ENCODE measurements around the gene CASP7.

CASP7 gene

DNA sequence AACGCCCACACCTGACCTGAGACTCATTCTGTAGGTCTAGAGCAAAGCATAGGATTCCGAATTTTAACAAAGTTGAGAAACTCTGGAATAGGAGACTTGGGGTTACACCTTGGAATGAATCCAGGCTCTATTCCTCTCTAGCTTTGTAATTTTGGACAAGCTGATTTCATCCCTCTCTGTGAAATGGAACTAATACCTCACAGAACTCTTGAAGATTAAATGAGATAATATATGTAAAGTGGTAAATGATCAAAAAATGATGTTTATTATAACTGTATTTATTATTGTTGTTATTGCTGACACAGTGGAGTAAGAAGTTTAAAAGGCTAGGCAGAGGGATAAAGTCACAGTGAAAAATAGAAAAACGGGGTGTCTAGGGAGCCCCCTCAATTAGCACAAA, 32.3 kb downstream of the CASP7 start:
- DNase-seq (ENCODE audit: low read depth in 1 of 2, low spot score in 1 of 2): no peak

DNA sequence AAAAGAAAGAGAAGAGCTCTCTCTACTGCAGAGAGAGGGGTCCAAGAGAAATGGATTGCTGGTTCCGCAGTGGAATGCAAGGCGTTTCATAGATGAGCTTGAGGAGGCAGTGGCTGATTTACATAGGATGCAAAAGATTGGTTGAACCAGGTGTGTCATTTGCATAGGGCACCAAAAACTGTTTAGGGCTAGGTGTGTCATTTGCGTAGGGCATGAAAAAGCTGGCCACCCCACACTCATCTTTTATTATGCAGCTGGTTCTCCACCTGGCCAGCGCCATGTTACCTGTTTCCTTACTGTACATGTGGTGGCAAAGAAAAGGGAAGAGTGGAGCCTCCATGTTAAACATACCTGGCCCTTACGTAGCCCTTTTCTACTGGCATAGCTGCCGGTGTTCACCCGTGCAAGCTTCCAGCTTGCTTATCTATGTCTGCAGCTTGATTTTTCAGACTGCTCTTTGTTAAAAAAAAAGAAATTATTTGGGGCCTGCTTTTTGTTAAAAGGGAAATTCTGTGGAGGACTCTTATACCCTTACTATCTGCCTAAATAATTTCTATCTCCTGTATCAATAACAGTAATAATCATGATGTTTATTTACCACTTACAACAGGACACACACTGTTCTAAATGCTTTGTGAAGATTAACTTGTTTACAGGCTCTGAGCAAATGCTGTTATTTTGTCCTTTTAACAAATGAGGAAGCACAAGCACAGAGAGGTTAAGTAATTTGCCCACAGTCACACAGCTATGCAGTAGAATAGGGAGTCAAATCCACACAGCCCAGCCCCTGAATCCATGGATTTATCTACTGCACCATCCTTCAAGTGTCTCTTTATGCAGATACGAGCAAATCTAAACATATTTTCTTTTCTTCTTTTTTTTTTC, 33.3 kb downstream of the CASP7 start:
- DNase-seq (ENCODE audit: low read depth in 1 of 2, low spot score in 1 of 2): no peak

GRCh38 chr10:113713640-113713982, 33.9 kb downstream of the CASP7 start:
- DNase-seq (ENCODE audit: low read depth in 1 of 2, low spot score in 1 of 2): no peak

GRCh38 chr10:113716109-113716910, 36.6 kb downstream of the CASP7 start:
- DNase-seq (ENCODE audit: low read depth in 1 of 2, low spot score in 1 of 2): no peak

- DNase-seq (ENCODE audit: low read depth in 1 of 2, low spot score in 1 of 2): no peak
Observed at GRCh38 chr10:113718969-113719822, 39.5 kb downstream of the CASP7 start.

DNA sequence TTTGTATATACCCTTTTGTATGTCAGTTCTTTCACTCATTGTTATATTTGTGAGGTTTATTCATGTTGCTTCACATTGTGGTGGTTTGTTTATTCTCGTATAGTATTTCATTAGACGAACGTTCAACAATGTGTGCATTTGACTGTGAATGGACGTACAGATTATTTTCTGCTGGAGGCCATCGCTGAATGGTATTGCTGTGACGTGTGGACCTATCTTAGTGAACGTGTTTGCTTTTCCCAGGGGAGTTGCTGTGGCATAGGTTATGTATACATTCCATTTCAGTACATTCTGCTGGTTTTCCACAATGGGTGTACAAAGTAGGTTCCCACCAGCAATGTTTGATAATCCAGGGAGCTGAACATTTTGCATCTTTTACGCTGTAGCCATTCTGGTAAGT, 40.7 kb downstream of the CASP7 start:
- DNase-seq (ENCODE audit: low read depth in 1 of 2, low spot score in 1 of 2): no peak

- DNase-seq (ENCODE audit: low read depth in 1 of 2, low spot score in 1 of 2): no peak
Observed at GRCh38 chr10:113732160-113732881, 52.6 kb downstream of the CASP7 start.

DNA sequence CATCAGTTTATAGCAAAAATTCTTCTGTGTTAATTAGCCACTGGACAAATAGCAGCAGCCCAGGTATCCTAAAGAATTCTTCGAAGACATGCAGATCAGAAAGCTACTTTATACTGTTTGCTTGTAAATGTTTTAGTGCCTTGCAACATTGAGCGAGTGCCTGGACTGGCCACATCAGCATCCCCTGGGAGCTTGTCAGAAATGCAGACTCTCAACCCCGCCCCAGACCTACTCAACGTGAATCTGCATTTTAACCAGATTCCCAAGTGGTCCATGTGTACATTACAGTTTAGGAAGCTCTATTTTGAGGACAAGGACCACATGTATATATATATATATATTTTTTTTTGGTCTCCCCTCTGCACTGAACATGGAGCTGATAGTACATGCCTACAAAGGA, 53.3 kb downstream of the CASP7 start:
- DNase-seq (ENCODE audit: low read depth in 1 of 2, low spot score in 1 of 2): no peak

DNA sequence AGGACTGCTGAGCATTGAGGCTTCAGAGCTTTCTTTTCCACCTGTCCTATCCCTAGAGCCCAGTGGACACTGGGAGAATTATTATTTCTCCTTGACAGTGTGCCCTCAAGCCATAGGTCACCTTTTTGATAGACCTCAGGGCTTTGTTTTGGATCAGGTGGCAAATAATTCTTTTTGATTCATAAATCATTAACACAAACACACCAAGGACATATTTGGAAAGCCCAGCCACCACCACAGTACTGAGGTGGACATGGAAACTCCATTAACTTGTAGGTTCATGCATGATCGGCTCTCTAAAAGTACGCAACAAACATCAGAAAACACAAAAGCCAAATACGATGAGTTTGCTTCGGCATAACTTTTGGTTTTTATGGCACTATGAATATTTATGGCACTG, 53.9 kb downstream of the CASP7 start:
- DNase-seq (ENCODE audit: low read depth in 1 of 2, low spot score in 1 of 2): no peak

- no peak for DNase-seq (ENCODE audit: low read depth in 1 of 2, low spot score in 1 of 2)
Observed at GRCh38 chr10:113735913-113736312, 56.2 kb downstream of the CASP7 start.

DNA sequence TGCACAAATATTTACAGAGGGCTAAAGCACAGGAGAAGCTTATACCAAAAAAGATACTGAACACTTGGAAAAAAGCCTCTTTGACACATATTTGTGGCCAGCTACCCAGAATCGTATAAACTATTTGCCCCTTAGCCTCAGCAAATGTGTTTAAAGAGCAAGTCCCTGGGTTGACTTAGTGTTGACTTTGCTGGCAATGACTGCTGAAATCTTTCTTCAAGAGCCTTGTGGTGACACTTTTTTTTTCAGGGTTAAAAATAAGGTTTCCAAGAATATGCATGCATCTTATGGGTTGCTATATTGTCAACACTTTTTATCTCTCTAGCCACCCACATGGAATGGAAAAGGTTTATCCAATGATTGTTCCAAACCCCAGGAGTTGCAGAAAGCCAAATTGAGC, 56.9 kb downstream of the CASP7 start:
- no peak for DNase-seq (ENCODE audit: low read depth in 1 of 2, low spot score in 1 of 2)

DNA sequence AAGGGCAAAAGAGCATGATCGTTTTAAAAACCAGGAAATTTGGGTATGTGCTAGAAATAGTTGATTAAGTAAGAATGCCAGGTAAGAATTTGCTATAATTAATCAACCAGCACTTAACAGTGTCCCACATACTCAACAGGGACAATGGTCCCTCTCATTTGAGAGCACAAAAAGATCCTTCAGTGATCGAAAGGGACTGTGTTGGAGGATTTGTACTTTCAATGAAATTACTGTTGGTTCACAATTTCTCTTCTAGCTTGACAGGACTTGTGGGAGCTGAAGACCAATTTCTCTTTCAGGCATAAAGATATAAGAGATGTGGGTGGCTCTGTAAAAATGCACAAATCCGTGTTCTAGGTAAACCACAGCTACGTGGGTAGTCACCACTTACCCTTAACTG, 59.3 kb downstream of the CASP7 start:
- DNase-seq (ENCODE audit: low read depth in 1 of 2, low spot score in 1 of 2): no peak

GRCh38 chr10:113739577-113739976, 59.9 kb downstream of the CASP7 start:
- no peak for DNase-seq (ENCODE audit: low read depth in 1 of 2, low spot score in 1 of 2)

DNA sequence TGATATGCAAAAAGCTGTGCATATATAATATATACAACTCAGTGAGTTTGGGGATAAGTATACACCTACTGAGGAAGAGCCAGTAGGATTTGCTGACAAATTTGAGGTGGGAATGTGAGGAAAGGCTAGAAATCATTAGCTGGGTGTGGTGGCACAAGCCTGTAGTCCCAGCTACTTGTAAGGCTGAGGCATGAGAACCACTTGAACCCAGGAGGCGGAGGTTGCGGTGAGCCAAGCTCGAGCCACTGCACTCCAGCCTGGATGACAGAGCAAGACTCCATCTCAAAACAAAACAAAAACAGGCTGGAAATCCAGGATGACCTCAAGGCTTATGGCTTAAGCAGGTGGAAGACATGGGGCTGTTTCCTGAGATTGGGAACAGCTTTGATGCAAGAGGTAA, 61.1 kb downstream of the CASP7 start:
- DNase-seq (ENCODE audit: low read depth in 1 of 2, low spot score in 1 of 2): no peak

- DNase-seq (ENCODE audit: low read depth in 1 of 2, low spot score in 1 of 2): no peak
Observed at GRCh38 chr10:113742466-113742865, 62.8 kb downstream of the CASP7 start.

DNA sequence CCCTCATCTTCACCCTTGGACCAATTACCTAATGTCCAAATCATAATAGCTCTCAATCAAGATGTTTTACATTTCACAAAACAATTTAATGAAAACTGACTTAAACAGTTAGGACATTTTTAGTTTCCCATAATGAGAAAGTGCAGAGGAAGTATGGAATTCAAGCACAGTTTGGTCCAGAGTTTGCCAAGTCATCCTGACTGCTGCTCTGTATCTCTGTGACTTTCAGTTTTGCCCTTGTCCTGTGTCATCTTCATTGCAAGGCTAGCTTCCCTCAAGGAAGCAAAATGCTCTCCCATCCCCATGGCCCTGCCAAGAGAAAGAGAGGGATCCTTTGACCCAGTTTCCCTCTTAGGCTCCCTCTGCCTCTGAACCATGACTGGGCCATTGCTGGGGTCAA, 63.9 kb downstream of the CASP7 start:
- no peak for DNase-seq (ENCODE audit: low read depth in 1 of 2, low spot score in 1 of 2)

- DNase-seq (ENCODE audit: low read depth in 1 of 2, low spot score in 1 of 2): no peak
Observed at GRCh38 chr10:113745374-113745773, 65.7 kb downstream of the CASP7 start.

- DNase-seq (ENCODE audit: low read depth in 1 of 2, low spot score in 1 of 2): no peak
Observed at GRCh38 chr10:113746217-113746957, 66.7 kb downstream of the CASP7 start.

- DNase-seq (ENCODE audit: low read depth in 1 of 2, low spot score in 1 of 2): no peak
Observed at GRCh38 chr10:113751181-113751732, 71.5 kb downstream of the CASP7 start, which contains the start of gene PLEKHS1. TSS of gene PLEKHS1 (plus strand) at chr10:113751682. CDS start at chr10:113755278, 3,596 bp downstream.

GRCh38 chr10:113752553-113752952, 72.8 kb downstream of the CASP7 start:
- no peak for DNase-seq (ENCODE audit: low read depth in 1 of 2, low spot score in 1 of 2)

Measured in stimulated activated CD4-positive, alpha-beta T cell treated with anti-CD3 and anti-CD28 coated beads, Interleukin-15, amount 100 ng/mL, for 1 hour (primary cell).